ENCODE results near the gene UQCRFS1. TPM values are rescaled to one million over a fixed set of nuclear protein-coding genes. Genes with fewer than 3 reads are reported as not detected.
"Not testable (repeated sequence)": the region's sequence is repeated elsewhere in the genome, so short reads cannot be mapped to it uniquely, and the experiment has no call there.

UQCRFS1 gene
- total RNA-seq, 1 donor from 2014 or later = 39.2 TPM

DNA sequence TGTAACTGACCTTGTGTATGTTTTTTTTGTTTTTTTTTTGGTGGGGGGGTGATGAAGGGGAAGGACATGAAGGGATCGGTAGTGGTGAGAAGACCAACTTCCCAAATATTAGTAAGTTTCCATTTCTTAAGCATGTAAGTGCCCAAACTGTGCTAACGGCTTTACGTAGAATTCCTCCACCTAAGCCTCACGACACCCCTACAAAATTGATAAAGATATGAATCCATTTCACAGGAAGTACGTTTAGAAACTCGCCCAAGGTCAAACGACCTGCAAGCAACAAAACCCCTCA is 649 bp downstream of the UQCRFS1 start:
- peak overlapping the region; percentile 96 for H3K4me3 ChIP-seq
- H3K79me2 ChIP-seq (ENCODE audit: low read depth) = peaks cover 59% of the 10 kb centered on the region
- Mint-ChIP-seq H3K9me3 (peaks cover 13% of the 10 kb centered on the region), H3K4me1 (peaks cover 13% of the 10 kb centered on the region), H3K4me3 (peak overlapping the region; percentile 92), H3K27me3 (ENCODE audit: insufficient read depth, low read depth) (peaks cover 4% of the 10 kb centered on the region), H3K27ac (peak overlapping the region; percentile 97), H3K36me3 (peaks cover 26% of the 10 kb centered on the region)
- no peak for TF ChIP-seq EZH2 (IDR thresholded peaks at IDR 0.05)
- no peak for TF ChIP-seq EZH2phosphoT487 (IDR thresholded peaks at IDR 0.05)
- TF ChIP-seq, protein P1, sequence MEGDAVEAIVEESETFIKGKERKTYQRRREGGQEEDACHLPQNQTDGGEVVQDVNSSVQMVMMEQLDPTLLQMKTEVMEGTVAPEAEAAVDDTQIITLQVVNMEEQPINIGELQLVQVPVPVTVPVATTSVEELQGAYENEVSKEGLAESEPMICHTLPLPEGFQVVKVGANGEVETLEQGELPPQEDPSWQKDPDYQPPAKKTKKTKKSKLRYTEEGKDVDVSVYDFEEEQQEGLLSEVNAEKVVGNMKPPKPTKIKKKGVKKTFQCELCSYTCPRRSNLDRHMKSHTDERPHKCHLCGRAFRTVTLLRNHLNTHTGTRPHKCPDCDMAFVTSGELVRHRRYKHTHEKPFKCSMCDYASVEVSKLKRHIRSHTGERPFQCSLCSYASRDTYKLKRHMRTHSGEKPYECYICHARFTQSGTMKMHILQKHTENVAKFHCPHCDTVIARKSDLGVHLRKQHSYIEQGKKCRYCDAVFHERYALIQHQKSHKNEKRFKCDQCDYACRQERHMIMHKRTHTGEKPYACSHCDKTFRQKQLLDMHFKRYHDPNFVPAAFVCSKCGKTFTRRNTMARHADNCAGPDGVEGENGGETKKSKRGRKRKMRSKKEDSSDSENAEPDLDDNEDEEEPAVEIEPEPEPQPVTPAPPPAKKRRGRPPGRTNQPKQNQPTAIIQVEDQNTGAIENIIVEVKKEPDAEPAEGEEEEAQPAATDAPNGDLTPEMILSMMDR (IDR thresholded peaks at IDR 0.05) = no peak
- peaks cover 5% of the 10 kb centered on the region for H3K36me3 ChIP-seq
- H4K20me1 ChIP-seq (ENCODE audit: low read depth) = peaks cover 38% of the 10 kb centered on the region
- peaks cover 3% of the 10 kb centered on the region for H3K9me3 ChIP-seq (ENCODE audit: low read depth)
- H3K27ac ChIP-seq = peak overlapping the region; percentile 71
- H3K4me2 ChIP-seq = peak overlapping the region; percentile 83
- no peak for DNase-seq (ENCODE audit: low spot score)
- H2AFZ ChIP-seq (replicated peaks) = no peak overlapping the region
- H3F3A ChIP-seq (ENCODE audit: low read depth) = no peaks in the 10 kb centered on the region
- H3K9ac ChIP-seq = peak overlapping the region; percentile 99
- H3K27me3 ChIP-seq = no peaks in the 10 kb centered on the region
- peaks cover 12% of the 10 kb centered on the region for H3K4me1 ChIP-seq

DNA sequence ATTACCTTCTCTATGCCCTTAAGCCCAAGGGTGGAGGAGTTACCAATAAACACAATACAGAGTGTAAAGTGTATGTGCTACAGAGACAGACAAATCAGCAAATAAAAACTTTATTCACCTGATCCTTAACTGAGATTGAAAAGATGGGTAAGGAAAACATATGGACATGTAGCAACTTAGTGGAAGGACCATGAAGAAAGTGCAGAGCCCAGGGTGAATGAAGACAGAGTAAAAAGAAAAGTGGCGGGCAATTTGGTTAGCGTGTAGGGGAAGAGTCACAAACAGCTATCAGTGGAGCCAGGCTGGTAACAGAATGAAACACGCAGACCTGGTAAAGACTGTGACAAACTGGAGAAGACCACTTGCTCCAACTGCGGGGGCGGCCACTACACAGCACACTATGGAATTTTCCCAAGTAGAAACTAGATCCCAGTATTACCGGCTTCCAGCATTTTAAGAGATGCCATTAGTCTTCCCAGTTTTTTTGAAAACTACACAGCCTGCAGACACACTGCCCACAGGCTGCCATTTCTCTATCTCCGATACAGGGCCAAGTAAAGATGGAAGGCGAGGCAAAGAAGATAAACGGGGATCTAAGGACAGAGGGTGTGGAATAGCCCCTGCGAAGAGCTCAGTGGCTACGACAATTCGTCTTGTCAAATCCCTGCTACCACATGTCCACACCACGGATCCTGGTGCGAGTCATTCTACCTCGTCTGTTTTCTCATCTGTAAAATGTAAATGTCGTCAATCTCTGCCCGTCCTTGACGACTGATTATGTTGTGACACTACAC is 1.2 kb downstream of the UQCRFS1 start:
- Histone ChIP-seq H3K27me3 (no peaks in the 10 kb centered on the region), H3K9me3 (ENCODE audit: low read depth) (peaks cover 3% of the 10 kb centered on the region), H4K20me1 (ENCODE audit: low read depth) (peaks cover 43% of the 10 kb centered on the region), H3F3A (ENCODE audit: low read depth) (no peaks in the 10 kb centered on the region), H3K79me2 (ENCODE audit: low read depth) (peaks cover 64% of the 10 kb centered on the region), H3K4me1 (peaks cover 12% of the 10 kb centered on the region), H3K4me2 (peak overlapping the region; percentile 83), H3K36me3 (peaks cover 5% of the 10 kb centered on the region), H3K4me3 (peak overlapping the region; percentile 96), H3K9ac (peak overlapping the region; percentile 99), H2AFZ (replicated peaks) (no peak overlapping the region), H3K27ac (no peak overlapping the region)
- Mint-ChIP-seq H3K27me3 (ENCODE audit: insufficient read depth, low read depth) (peaks cover 4% of the 10 kb centered on the region), H3K9me3 (peaks cover 13% of the 10 kb centered on the region), H3K27ac (peak overlapping the region; percentile 97), H3K4me1 (peaks cover 13% of the 10 kb centered on the region), H3K36me3 (peaks cover 29% of the 10 kb centered on the region), H3K4me3 (peak overlapping the region; percentile 92)
- DNase-seq (ENCODE audit: low spot score) = no peak
- TF ChIP-seq, protein P1 (IDR thresholded peaks at IDR 0.05) = no peak
- TF ChIP-seq EZH2phosphoT487 (IDR thresholded peaks at IDR 0.05) (no peak), EZH2 (IDR thresholded peaks at IDR 0.05) (no peak)

DNA sequence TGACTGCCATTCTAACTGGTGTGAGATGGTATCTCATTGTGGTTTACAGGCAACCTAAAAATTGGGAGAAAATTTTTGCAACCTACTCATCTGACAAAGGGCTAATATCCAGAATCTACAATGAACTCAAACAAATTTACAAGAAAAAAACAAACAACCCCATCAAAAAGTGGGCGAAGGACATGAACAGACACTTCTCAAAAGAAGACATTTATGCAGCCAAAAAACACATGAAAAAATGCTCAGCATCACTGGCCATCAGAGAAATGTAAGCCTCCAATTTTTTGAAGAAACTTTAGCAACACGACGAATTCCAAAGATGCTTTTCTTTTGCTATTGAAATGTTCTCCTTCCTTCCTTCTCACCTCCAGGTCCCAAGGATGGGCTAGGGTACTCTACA is 1.9 kb downstream of the UQCRFS1 start:
- peaks cover 71% of the 10 kb centered on the region for H3K79me2 ChIP-seq (ENCODE audit: low read depth)
- peaks cover 49% of the 10 kb centered on the region for H4K20me1 ChIP-seq (ENCODE audit: low read depth)
- Mint-ChIP-seq H3K4me3 (peak overlapping the region; percentile 92), H3K4me1 (peaks cover 13% of the 10 kb centered on the region), H3K9me3 (peaks cover 13% of the 10 kb centered on the region), H3K36me3 (peaks cover 30% of the 10 kb centered on the region)
- not testable (repeated sequence) for H3F3A ChIP-seq (ENCODE audit: low read depth); H3K27ac ChIP-seq; H3K36me3 ChIP-seq; H3K27me3 Mint-ChIP-seq (ENCODE audit: insufficient read depth, low read depth); H2AFZ ChIP-seq (replicated peaks); H3K27me3 ChIP-seq; H3K9ac ChIP-seq; DNase-seq (ENCODE audit: low spot score); H3K27ac Mint-ChIP-seq; H3K9me3 ChIP-seq (ENCODE audit: low read depth)
- peaks cover 12% of the 10 kb centered on the region for H3K4me1 ChIP-seq
- peak overlapping the region; percentile 83 for H3K4me2 ChIP-seq
- H3K4me3 ChIP-seq = peak overlapping the region; percentile 96

DNA sequence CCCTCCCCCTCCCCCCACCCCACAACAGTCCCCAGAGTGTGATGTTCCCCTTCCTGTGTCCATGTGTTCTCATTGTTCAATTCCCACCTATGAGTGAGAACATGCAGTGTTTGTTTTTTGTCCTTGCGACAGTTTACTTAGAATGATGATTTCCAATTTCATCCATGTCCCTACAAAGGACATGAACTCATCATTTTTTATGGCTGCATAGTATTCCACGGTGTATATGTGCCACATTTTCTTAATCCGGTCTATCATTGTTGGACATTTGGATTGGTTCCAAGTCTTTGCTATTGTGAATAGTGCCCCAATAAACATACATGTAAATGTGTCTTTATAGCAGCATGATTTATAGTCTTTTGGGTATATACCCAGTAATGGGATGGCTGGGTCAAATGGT is 2.4 kb downstream of the UQCRFS1 start:
- Mint-ChIP-seq H3K4me1 (peaks cover 13% of the 10 kb centered on the region), H3K9me3 (peaks cover 13% of the 10 kb centered on the region), H3K36me3 (peaks cover 33% of the 10 kb centered on the region), H3K4me3 (peak overlapping the region; percentile 16)
- not testable (repeated sequence) for H3K27ac ChIP-seq; H3K27me3 Mint-ChIP-seq (ENCODE audit: insufficient read depth, low read depth); H3F3A ChIP-seq (ENCODE audit: low read depth); H3K9me3 ChIP-seq (ENCODE audit: low read depth); H3K27ac Mint-ChIP-seq; H3K36me3 ChIP-seq; H3K9ac ChIP-seq; H2AFZ ChIP-seq (replicated peaks); H3K4me2 ChIP-seq; DNase-seq (ENCODE audit: low spot score); H3K27me3 ChIP-seq; H3K4me3 ChIP-seq
- H3K79me2 ChIP-seq (ENCODE audit: low read depth) = peaks cover 74% of the 10 kb centered on the region
- peaks cover 12% of the 10 kb centered on the region for H3K4me1 ChIP-seq
- H4K20me1 ChIP-seq (ENCODE audit: low read depth) = peaks cover 54% of the 10 kb centered on the region

DNA sequence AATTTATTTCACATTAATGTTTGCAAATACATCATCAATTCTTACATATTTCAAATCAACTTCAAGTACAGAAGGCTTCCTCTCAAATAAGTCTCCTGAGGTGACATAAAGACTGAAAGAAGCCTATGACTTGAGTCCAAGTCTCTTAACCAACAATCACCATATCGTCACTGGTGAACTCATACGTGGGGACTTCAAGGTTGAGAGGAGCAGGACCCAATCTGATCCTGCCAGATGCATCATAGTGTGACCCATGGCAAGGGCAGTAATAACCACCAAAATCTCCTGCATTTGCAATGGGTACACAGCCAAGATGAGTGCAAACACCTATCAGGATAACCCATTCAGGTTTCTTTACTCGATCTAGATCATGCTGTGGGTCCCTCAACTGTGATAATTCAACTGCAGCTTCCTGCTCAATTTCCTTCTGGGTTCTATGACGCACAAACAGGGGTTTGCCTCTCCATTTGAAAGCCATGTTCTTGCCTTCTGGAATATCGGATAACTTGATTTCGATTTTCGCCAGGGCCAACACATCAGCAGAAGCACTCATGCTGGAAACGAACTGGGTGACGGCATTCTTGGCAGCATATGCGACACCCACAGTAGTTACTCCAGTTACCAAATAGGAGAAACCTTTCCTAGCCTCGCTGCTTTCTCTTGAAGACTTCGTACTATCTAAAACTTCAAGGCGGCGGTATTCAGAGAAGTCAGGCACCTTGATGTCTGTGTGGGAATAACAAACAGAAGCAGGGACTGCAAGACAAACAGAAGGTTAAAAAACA is 5.4 kb downstream of the UQCRFS1 start:
- H3F3A ChIP-seq (ENCODE audit: low read depth); DNase-seq (ENCODE audit: low spot score); H3K9ac ChIP-seq; H3K4me3 ChIP-seq; H3K36me3 ChIP-seq; H3K4me2 ChIP-seq; H3K9me3 ChIP-seq (ENCODE audit: low read depth); H3K27me3 ChIP-seq; H3K27ac ChIP-seq; H3K27me3 Mint-ChIP-seq (ENCODE audit: insufficient read depth, low read depth); H2AFZ ChIP-seq (replicated peaks); H3K27ac Mint-ChIP-seq; H3K4me3 Mint-ChIP-seq: not testable (repeated sequence)
- Mint-ChIP-seq H3K9me3 (peaks cover 13% of the 10 kb centered on the region), H3K4me1 (peaks cover 13% of the 10 kb centered on the region), H3K36me3 (peaks cover 33% of the 10 kb centered on the region)
- H3K79me2 ChIP-seq (ENCODE audit: low read depth) = peaks cover 69% of the 10 kb centered on the region
- H3K4me1 ChIP-seq = peaks cover 13% of the 10 kb centered on the region
- peaks cover 58% of the 10 kb centered on the region for H4K20me1 ChIP-seq (ENCODE audit: low read depth)
